Epithelial cell of proximal tubule (primary cell): ENCODE measurements around the gene CAMK2G. TPM values are rescaled to one million over a fixed set of nuclear protein-coding genes. Genes with fewer than 3 reads are reported as not detected.

ENCODE experiments used
- DNase-seq: peaks from one replicate; pipeline ENCODE4 v3.0.0-alpha.2; 2011; ENCODE audit warnings: low read depth
- H3K4me3 ChIP-seq: 2 replicates; pipeline ENCODE4 v1.5.1; 2011; ENCODE audit warnings: low read depth, mild to moderate bottlenecking, low read length
- total RNA-seq: library from RNA; depleted of rRNA; stranded (reverse); fragments of >200 nt; gene quantifications from 2 replicates; pipeline ENCODE4 v1.2.3, GENCODE V29; 2015
- TF ChIP-seq, protein P1 (sequence below): conservative IDR thresholded peaks from 2 replicates; pipeline ENCODE4 v1.5.1; 2012; ENCODE audit warnings: low read depth, mild to moderate bottlenecking, low read length

Gene CAMK2G
- total RNA-seq, 1 donor from 2014 or later, result 15.2 TPM

- H3K4me3 ChIP-seq, result peak overlapping the region; percentile 81
- TF ChIP-seq, protein P1, sequence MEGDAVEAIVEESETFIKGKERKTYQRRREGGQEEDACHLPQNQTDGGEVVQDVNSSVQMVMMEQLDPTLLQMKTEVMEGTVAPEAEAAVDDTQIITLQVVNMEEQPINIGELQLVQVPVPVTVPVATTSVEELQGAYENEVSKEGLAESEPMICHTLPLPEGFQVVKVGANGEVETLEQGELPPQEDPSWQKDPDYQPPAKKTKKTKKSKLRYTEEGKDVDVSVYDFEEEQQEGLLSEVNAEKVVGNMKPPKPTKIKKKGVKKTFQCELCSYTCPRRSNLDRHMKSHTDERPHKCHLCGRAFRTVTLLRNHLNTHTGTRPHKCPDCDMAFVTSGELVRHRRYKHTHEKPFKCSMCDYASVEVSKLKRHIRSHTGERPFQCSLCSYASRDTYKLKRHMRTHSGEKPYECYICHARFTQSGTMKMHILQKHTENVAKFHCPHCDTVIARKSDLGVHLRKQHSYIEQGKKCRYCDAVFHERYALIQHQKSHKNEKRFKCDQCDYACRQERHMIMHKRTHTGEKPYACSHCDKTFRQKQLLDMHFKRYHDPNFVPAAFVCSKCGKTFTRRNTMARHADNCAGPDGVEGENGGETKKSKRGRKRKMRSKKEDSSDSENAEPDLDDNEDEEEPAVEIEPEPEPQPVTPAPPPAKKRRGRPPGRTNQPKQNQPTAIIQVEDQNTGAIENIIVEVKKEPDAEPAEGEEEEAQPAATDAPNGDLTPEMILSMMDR, result no peak
- DNase-seq, result no peak
Measured at GRCh38 chr10:73810735-73811465, 63.5 kb downstream of the CAMK2G start.

DNA sequence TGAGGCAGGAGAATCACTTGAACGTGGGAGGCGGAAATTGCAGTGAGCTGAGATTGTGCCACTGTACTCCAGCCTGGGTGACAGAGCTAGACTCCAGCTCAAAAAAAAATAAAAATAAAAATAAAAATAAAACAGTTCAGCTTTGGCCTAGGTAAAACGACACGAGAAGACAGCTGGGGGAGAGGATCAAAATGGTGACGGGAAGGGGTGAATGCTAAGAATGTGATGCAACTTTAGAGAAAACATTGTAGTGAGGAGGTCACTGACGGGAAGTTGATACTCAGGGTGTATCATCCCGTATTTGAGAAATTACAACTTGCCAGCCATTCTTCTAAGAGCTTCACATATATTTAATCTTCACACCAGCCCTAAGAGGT, 64.0 kb downstream of the CAMK2G start:
- TF ChIP-seq, protein P1, result no peak
- no peak for DNase-seq
- peak overlapping the region; percentile 81 for H3K4me3 ChIP-seq

DNA sequence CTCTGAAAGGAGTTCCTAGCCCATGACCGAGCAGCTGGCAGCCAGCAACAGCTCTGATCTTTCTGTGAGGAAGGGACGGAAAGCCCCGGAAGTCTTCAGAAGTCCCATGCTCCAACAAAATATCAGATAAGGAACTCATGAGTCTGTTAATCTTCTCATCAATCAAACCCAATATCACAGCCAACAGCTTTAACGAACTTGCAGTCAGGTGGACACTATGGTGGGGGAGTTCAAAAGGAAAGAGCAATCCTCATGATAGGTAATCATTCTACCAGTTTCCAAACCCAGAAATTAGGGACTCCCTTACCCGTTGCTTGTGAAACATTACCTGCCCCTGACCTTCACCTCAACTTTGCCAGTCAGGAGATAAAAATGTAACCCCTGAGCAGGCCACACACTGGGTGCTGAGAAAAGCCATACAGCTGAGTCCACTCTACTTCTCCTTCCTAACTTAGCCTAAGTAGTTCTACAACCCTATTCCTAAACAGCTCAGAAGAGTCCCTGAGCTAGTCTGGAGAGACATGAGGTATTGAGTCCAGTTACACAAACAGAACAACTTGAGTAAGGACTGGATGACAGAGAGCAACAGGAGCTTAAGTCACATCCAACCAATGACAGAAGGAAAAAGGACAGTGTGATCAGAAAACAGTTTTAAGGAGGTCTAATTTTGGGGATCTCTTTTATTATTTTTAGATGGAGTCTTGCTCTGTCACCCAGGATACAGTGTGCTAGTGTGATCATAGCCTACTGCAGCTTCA, 65.1 kb downstream of the CAMK2G start:
- TF ChIP-seq, protein P1, result no peak
- DNase-seq, result no peak
- H3K4me3 ChIP-seq, result no peak overlapping the region

DNA sequence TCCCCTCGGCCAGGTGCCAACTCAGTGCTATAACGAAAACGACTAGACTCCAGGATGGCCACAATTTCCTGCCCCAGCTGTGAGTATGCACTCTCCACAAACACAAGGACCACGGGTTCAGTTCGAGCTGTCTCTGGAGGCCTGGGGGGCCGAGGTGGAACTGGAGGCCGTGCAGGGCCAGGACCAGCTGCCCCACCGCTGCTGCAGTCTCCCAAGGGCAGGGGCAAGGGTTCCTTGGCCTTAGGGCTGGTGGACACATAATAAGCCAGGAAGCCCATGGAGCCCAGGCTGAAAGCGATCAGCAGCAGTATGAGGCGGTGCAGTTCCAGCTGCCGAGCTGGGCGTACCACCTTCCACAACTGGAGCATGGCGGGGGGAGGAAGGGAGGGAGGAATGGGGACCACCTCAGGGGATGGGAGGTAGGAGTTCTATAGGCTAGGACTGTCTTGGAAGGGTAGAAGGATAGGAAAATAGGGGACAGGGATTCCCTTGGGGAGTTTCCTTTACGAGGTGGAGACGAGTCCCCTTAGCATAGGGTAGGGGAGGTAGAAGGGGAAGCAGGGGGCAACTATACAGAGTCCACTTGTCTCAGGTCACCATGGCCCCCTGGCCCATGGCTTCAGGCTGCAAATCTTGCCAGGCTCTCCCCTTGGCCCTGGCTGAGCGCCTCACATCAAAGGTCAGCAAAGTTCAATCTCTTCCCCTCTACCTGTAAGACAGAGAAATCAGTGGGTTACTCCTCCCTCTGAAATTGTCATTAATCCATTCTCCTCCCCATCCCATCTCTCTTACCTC, 66.1 kb downstream of the CAMK2G start:
- H3K4me3 ChIP-seq, result no peak overlapping the region
- no peak for DNase-seq
- TF ChIP-seq, protein P1, result no peak

GRCh38 chr10:73807471-73807870, 66.9 kb downstream of the CAMK2G start:
- no peak overlapping the region for H3K4me3 ChIP-seq
- no peak for DNase-seq
- TF ChIP-seq, protein P1, result no peak

DNA sequence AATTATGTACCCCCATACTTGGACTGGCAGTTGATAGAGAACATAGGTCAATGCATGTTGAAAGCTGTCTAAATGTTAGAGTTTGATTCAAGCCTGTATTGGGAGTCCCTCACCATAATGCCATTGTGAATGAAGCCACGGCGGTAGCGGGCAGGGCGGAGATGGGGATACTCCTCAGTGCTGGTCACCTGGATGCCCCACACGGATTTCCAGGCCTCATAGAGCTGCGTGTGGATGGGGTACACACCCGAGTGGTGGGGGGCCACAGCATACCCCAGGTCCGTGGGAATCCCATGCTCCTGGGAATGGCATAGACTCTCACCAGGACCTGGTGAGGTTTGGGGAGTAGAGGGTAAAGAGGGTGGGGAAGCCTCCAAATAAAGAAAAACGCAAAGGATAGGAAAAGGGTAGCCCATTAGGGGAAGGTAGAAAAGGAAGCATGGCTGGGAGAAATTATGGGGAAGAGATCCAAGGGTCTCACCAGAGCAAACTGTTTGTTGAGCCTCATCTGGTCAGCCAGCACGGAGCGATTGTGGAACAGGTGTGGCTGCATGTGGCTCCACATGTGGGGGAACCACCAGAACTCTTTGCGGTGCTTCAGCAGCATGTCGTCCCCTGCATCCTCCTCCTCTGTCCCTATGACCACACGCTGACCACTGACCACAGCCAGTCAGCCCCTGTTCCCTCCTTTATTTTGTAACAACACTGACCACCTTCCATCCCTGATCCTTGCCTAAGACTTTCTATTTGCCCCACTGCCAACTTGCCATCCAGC, 68.0 kb downstream of the CAMK2G start:
- no peak overlapping the region for H3K4me3 ChIP-seq
- no peak for DNase-seq
- TF ChIP-seq, protein P1, result no peak
